GM12873 (cell line): Measurements from ENCODE around the gene TACSTD2.

Source experiments
- TF ChIP-seq, protein P1 (sequence below): IDR thresholded peaks from 2 replicates; pipeline ENCODE4 v1.5.1; 2012; ENCODE audit warnings: low read depth, mild to moderate bottlenecking, moderate library complexity, low read length, control low read depth; ENCODE audit not compliant: insufficient read depth; ENCODE audit errors: missing control alignments

TACSTD2 gene

DNA sequence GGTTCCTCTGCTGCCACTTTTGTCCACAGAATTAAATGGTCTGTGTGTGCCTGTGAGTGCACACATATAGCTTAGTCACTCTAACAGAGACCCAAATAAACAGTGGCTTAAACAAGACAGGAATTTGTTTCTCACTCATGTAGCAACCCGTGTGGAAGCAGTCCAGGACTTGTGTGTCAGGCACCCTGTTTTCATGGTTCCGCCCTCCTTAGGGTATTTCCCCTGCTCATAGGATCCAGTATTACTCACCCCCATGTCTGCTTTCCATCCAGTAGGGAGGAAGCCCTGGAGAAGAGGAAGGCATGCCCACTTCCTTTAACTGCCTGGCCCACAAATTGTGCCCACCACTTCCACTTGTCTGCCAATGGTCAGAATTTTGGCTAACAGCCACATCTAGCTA, 41.3 kb upstream of the TACSTD2 start:
- TF ChIP-seq, protein P1, sequence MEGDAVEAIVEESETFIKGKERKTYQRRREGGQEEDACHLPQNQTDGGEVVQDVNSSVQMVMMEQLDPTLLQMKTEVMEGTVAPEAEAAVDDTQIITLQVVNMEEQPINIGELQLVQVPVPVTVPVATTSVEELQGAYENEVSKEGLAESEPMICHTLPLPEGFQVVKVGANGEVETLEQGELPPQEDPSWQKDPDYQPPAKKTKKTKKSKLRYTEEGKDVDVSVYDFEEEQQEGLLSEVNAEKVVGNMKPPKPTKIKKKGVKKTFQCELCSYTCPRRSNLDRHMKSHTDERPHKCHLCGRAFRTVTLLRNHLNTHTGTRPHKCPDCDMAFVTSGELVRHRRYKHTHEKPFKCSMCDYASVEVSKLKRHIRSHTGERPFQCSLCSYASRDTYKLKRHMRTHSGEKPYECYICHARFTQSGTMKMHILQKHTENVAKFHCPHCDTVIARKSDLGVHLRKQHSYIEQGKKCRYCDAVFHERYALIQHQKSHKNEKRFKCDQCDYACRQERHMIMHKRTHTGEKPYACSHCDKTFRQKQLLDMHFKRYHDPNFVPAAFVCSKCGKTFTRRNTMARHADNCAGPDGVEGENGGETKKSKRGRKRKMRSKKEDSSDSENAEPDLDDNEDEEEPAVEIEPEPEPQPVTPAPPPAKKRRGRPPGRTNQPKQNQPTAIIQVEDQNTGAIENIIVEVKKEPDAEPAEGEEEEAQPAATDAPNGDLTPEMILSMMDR: no peak

DNA sequence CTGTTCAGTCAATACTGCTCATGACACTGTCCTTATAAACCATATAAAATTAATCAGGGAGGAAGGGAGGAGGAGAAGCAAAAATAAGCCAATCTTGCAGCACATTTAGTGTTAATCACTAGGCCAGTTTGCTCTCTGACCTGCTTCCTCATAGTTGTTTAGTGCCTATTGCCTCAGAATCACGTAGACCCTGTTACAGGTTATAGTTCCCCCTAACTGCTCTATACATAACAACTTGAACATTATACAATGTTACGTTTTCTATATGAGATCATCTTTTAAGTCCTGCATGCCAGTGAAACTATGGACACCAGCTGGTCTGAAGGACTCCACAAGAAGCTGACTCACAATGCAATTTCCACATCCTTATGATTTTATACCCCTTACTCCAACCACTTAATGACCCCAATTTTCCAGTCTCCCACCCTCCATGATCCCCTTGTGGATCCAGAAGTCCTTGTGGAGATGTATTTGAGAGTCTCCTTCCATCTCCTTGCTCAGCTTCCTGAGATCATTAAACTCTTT, 34.9 kb upstream of the TACSTD2 start:
- TF ChIP-seq, protein P1: no peak

DNA sequence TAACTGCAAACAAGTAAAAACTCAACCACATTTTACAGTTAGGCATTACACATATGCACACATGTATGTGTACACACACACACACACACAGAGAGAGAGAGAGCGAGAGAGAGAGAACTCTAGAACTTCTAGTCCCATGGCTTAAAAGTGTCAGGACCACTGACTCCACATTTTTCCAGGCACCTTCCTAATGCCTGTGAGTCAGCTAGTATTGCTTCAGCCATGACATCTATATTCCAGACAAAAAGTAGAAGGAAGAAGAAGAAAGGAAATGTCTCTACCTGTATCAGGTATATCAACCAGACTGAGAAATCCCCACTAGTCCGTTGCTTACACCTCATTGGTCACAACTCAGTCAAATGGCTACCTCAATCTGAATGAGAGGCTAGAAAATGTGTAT, 31.9 kb upstream of the TACSTD2 start:
- TF ChIP-seq, protein P1: no peak

DNA sequence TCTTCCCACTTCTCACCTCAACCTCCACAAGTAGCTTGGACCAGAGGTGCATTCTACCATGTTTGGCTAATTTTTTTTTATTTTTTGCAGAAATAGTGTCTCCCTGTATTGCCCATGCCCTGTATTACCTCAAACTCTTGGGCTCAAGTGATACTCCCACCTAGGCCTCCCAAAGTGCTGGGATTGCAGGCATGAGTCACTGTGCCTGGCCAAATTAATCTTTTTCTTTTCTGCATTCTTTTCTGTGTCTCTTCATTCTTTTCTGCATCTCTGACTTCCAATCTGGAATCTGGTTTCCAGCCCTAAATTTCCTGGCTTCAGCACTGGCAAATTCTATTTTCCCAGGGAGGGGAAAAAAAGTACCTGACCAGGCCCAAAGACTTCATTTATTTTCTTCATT, 31.2 kb upstream of the TACSTD2 start:
- TF ChIP-seq, protein P1: no peak

DNA sequence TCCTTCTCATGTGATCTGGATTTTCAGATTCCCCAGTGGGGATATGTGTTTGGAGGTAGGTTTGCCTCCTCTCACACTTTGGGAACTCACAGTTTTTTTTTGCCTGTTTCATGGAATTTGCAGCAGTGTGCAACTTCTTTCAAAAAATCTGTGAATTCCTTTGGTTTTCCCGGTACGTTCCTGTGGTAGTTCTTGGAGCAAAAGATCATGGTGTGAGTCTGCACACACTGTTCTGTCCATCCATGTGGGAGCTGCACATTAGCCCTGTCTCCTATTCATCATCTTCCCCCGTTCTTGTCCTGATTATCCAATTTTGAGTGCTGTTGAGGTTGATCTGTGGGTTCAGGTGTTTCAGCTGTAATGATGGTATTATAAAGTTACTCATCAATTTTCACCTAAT, 30.3 kb upstream of the TACSTD2 start:
- TF ChIP-seq, protein P1: no peak

DNA sequence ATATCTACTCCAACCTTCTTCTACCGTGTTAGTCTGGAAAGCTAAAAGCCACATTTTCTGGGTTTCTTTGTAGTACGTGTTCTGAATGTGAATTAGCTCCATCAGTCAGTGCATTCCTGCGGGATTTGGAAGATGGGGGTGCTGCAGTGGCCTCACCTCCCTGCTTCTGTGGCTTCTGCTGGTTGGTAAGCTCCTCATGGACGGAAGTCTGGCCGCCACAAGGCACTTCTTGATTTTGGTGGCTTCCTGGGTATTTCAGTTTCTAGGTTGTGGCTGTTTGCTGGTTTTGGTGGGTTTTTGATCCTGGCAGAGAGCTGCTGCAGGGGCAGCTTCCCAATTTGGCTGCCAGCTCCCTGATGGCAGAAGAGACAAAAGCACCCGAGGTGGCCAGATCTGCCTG, 20.9 kb upstream of the TACSTD2 start:
- TF ChIP-seq, protein P1: no peak

DNA sequence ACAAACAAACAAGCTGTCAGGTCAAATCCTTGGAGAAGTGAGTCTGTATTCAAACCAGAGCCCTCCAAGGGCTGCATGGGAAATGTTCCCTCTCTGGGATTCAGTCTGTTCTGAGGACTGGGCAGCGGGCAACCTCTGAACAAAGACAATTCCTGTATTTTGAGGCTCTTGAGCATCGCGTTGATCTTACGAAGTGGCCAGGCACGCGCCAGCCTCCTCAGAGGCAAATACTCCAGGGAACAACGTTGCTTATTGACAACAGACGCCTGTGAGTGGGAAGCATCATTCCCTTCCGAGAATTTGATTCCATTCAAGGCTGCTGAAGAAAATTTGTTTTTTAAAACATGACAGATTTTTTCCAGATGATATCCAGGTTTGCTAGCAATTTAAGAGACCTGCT, 20.0 kb upstream of the TACSTD2 start:
- TF ChIP-seq, protein P1: no peak

DNA sequence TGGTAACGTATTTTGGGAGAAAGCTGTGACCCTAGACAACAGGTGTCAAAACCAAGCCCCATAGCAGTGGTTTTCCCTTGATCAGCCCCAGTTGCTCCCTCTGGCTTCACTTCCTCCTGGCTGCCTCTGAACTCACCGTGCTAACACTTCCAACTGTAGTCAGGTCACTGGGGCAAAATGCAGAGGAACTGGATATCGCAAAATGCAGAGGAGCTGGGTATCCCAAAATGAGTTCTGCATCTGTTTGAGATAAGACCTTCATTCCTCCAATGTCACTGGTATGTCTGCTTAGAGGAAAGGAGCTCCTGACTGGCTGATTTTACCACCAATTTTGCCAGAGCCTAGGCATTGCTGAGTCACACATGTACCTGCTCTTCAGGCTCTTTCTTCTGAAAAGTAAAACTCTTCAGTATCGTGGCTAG, 19.6 kb upstream of the TACSTD2 start:
- TF ChIP-seq, protein P1: no peak
